Sigmoid colon (tissue), 4 donors: ENCODE data around the gene STAB1.

Source experiments
- EP300 ChIP-seq, 4 donors: sonication (generic); formaldehyde crosslinking; IDR thresholded peaks; one replicate each; pipeline ENCODE4 v1.6.1; 2017; ENCODE audit warnings: antibody characterized with exemption in 4 of 4
- POLR2AphosphoS5 ChIP-seq, 4 donors: sonication (generic); formaldehyde crosslinking; IDR thresholded peaks; one replicate each; pipeline ENCODE4 v1.6.1; 2017; ENCODE audit warnings: antibody characterized with exemption in 4 of 4
- TF ChIP-seq, protein P1 (sequence below), 4 experiments: fragments of 450-650 bp in 3 of 4; fragments of 200-600 bp in 1 of 4; IDR thresholded peaks; one replicate each; pipeline ENCODE4 v1.5.1; 2016 to 2019; ENCODE audit warnings: antibody characterized with exemption in 4 of 4, mild to moderate bottlenecking in 3 of 4, moderate library complexity in 2 of 4

DNA sequence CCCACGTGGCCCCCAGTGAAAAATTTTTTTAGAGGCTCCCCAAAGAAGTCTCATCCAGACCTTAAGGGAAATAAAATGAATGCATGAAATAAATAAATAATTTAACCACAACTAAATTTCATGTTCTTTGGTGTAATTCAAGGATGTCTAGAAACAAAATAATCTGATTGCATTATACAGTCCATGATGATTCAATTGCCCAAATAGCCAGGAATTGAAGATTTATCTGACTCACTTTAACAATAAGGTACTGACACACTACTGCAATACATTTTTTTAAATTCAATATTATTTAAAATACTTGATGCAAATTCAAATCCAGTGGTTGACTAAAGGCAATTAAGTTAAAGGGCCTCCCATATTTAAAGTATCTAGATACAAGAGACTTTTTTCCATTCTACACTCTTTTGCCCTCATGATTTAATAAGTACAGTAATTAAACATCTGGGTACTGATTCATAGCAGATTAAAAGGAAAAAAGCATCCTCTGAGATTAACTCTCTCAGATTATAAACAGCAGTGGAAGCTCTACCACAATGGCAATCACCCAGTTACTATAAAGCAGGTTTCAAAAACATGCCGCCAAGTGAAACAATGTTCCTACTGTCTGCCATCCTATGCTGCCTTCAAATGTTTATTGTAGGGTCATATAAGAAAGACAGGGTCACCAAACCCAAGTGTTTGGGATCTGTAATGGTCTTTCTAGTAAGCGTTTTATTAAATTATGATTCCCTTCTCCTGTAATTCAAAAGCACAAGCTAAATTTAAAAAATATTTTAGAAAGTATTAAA lies 51.2 kb downstream of the STAB1 start:
- TF ChIP-seq, protein P1, sequence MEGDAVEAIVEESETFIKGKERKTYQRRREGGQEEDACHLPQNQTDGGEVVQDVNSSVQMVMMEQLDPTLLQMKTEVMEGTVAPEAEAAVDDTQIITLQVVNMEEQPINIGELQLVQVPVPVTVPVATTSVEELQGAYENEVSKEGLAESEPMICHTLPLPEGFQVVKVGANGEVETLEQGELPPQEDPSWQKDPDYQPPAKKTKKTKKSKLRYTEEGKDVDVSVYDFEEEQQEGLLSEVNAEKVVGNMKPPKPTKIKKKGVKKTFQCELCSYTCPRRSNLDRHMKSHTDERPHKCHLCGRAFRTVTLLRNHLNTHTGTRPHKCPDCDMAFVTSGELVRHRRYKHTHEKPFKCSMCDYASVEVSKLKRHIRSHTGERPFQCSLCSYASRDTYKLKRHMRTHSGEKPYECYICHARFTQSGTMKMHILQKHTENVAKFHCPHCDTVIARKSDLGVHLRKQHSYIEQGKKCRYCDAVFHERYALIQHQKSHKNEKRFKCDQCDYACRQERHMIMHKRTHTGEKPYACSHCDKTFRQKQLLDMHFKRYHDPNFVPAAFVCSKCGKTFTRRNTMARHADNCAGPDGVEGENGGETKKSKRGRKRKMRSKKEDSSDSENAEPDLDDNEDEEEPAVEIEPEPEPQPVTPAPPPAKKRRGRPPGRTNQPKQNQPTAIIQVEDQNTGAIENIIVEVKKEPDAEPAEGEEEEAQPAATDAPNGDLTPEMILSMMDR (IDR thresholded peaks at IDR 0.05): no peak
- TF ChIP-seq POLR2AphosphoS5 (IDR thresholded peaks at IDR 0.05) (no peak), EP300 (IDR thresholded peaks at IDR 0.05) (no peak)
